HepG2 (cell line): ENCODE data around the gene NBR1. TPM values are rescaled to one million over a fixed set of nuclear protein-coding genes. Genes with fewer than 3 reads are reported as not detected.

Experiments
- ATAC-seq: fragments of 200-7000 bp; cut with Tn5 transposase; 3 replicates; pipeline ENCODE4 v1.9.1; 2020; ENCODE audit warnings: mild to moderate bottlenecking, moderate library complexity
- BruUV-seq: library from RNA; stranded (reverse); fragments of 400-500 nt; replicated peaks from 2 replicates; lab custom pipeline; 2021; lab: Mats Ljungman, UMichigan
- CTCF ChIA-PET: fragments of 300-600 bp; formaldehyde crosslinking; extraction: SDS; loops from one replicate; lab custom pipeline; 2021; ENCODE audit warnings: low total read pairs, inconsistent platforms, low intra/inter-chr PET ratio; lab: Yijun Ruan, JAX
- POLR2A ChIA-PET: fragments of 350-600 bp; sonication (Branson Sonifier 250); formaldehyde crosslinking; loops from one replicate; lab custom pipeline; 2020; ENCODE audit warnings: antibody characterized with exemption, inconsistent platforms; lab: Yijun Ruan, JAX
- DNase-seq: peaks from one replicate; pipeline ENCODE4 v3.0.0-alpha.2; 2015; ENCODE audit warnings: low spot score
- FAIRE-seq: peaks from 3 replicates; lab custom pipeline; 2011; peaks lifted over from hg19 to GRCh38; lab: Jason Lieb, UNC
- H2AFZ ChIP-seq: one replicate; pipeline ENCODE4 v1.6.1; 2011; ENCODE audit warnings: low read length, inconsistent platforms
- H3K27ac ChIP-seq: fragments of 300-600 bp; 3 replicates; pipeline ENCODE4 v1.8.0; 2011; ENCODE audit warnings: mixed run types, mild to moderate bottlenecking, mixed read lengths, low read length, inconsistent platforms; ENCODE audit not compliant: insufficient read depth; ENCODE audit errors: extremely low read length
- H3K27me3 ChIP-seq, 2 experiments: fragments of 200-600 bp in 1 of 2; 2 replicates in 1 of 2; 3 replicates in 1 of 2; pipeline versions ENCODE4 v1.6.0 to v1.8.0; 2011; ENCODE audit warnings: low read length in 2 of 2, mild to moderate bottlenecking in 2 of 2, moderate library complexity in 2 of 2, inconsistent platforms in 1 of 2; ENCODE audit not compliant: insufficient read depth in 2 of 2, control insufficient read depth in 1 of 2
- H3K36me3 ChIP-seq, 2 experiments: fragments of 200-600 bp in 1 of 2; replicated peaks in 1 of 2; 2 replicates in 1 of 2; 3 replicates in 1 of 2; pipeline versions ENCODE4 v1.5.1 to v1.8.0; 2011; ENCODE audit warnings: low read length in 2 of 2, inconsistent platforms in 1 of 2; ENCODE audit not compliant: insufficient read depth in 2 of 2, control insufficient read depth in 1 of 2
- H3K4me1 ChIP-seq: 2 replicates; pipeline ENCODE4 v1.5.1; 2012; ENCODE audit warnings: low read length, inconsistent platforms; ENCODE audit not compliant: insufficient read depth
- H3K4me2 ChIP-seq: 2 replicates; pipeline ENCODE4 v1.6.0; 2011; ENCODE audit warnings: low read depth, low read length, inconsistent platforms
- H3K4me3 ChIP-seq, 3 experiments: fragments of 200-600 bp in 1 of 3; sonication (generic), shearing (Covaris generic) in 1 of 3; replicated peaks in 1 of 3; 2 replicates each; pipeline ENCODE4 v1.5.1; 2011 to 2016; ENCODE audit warnings: low read length in 3 of 3, inconsistent platforms in 2 of 3, low read depth in 2 of 3, mild to moderate bottlenecking in 2 of 3, control low read depth in 1 of 3, mixed read lengths in 1 of 3; ENCODE audit not compliant: insufficient read depth in 1 of 3
- H3K79me2 ChIP-seq: one replicate; pipeline ENCODE4 v1.6.1; 2011; ENCODE audit warnings: low read length, inconsistent platforms; ENCODE audit not compliant: insufficient read depth
- H3K9ac ChIP-seq: 2 replicates; pipeline ENCODE4 v1.6.0; 2011; ENCODE audit warnings: mild to moderate bottlenecking, low read depth, low read length, inconsistent platforms; ENCODE audit not compliant: insufficient read depth
- H3K9me3 ChIP-seq: 2 replicates; pipeline ENCODE4 v1.5.1; 2012; ENCODE audit warnings: mild to moderate bottlenecking, low read length
- H4K20me1 ChIP-seq: 2 replicates; pipeline ENCODE4 v1.6.0; 2011; ENCODE audit warnings: inconsistent platforms, mild to moderate bottlenecking, low read length, moderate library complexity; ENCODE audit not compliant: insufficient read depth
- CEBPB ChIP-seq: IDR thresholded peaks from 2 replicates; pipeline ENCODE4 v1.6.1; 2011; ENCODE audit warnings: low read depth, low read length, improper control_type of control experiment, borderline replicate concordance
- CHD2 ChIP-seq: IDR thresholded peaks from 2 replicates; pipeline ENCODE4 v1.6.1; 2011; ENCODE audit warnings: low read depth, low read length, improper control_type of control experiment
- FLYWCH1 ChIP-seq: sonication (generic); formaldehyde crosslinking; IDR thresholded peaks from 2 replicates; pipeline ENCODE4 v1.8.1; 2023; ENCODE audit warnings: mild to moderate bottlenecking, missing genetic modification reagents
- FOXJ3 ChIP-seq: sonication (generic); formaldehyde crosslinking; IDR thresholded peaks from 2 replicates; pipeline ENCODE4 v1.4.0; 2020; ENCODE audit warnings: missing genetic modification reagents, mild to moderate bottlenecking, borderline replicate concordance
- FOXM1 ChIP-seq: sonication (generic); formaldehyde crosslinking; IDR thresholded peaks from 2 replicates; pipeline ENCODE4 v1.5.0; 2020; ENCODE audit warnings: missing genetic modification reagents
- IRF2 ChIP-seq: IDR thresholded peaks from 2 replicates; pipeline ENCODE4 v1.6.1; 2018; ENCODE audit warnings: missing genetic modification reagents, missing compliant biosample characterization
- MXD3 ChIP-seq: IDR thresholded peaks from 2 replicates; pipeline ENCODE4 v1.6.1; 2016; ENCODE audit warnings: mild to moderate bottlenecking, missing biosample characterization, missing genetic modification reagents
- SMAD3 ChIP-seq: sonication (generic); formaldehyde crosslinking; IDR thresholded peaks from 2 replicates; pipeline ENCODE4 v1.4.0; 2020; ENCODE audit warnings: missing genetic modification reagents
- TMF1 ChIP-seq: sonication (generic); formaldehyde crosslinking; IDR thresholded peaks from 2 replicates; pipeline ENCODE4 v1.8.1; 2022; ENCODE audit warnings: low read depth, missing genetic modification reagents
- TOE1 ChIP-seq: sonication (generic); formaldehyde crosslinking; IDR thresholded peaks from 2 replicates; pipeline ENCODE4 v1.4.0; 2020; ENCODE audit warnings: mild to moderate bottlenecking, missing genetic modification reagents
- XBP1 ChIP-seq: sonication (generic); formaldehyde crosslinking; IDR thresholded peaks from 2 replicates; pipeline ENCODE4 v1.5.0; 2020; ENCODE audit warnings: missing genetic modification reagents
- ZBTB20 ChIP-seq: sonication (generic); formaldehyde crosslinking; IDR thresholded peaks from 2 replicates; pipeline ENCODE4 v1.8.1; 2023; ENCODE audit warnings: missing genetic modification reagents, low read depth, mild to moderate bottlenecking, borderline replicate concordance
- ZFY ChIP-seq: sonication (generic); formaldehyde crosslinking; IDR thresholded peaks from 2 replicates; pipeline ENCODE4 v1.4.0; 2020; ENCODE audit warnings: missing genetic modification reagents
- ZNF331 ChIP-seq: sonication (generic); formaldehyde crosslinking; IDR thresholded peaks from 2 replicates; pipeline ENCODE4 v1.4.0; 2020; ENCODE audit warnings: missing genetic modification reagents
- ZNF343 ChIP-seq: sonication (generic); formaldehyde crosslinking; IDR thresholded peaks from 2 replicates; pipeline ENCODE4 v1.4.0; 2020; ENCODE audit warnings: mild to moderate bottlenecking, missing genetic modification reagents
- ZNF367 ChIP-seq: sonication (generic); formaldehyde crosslinking; IDR thresholded peaks from 2 replicates; pipeline ENCODE4 v1.4.0; 2020; ENCODE audit warnings: missing genetic modification reagents, borderline replicate concordance
- ZNF549 ChIP-seq: sonication (generic); formaldehyde crosslinking; IDR thresholded peaks from 2 replicates; pipeline ENCODE4 v1.5.0; 2020; ENCODE audit warnings: missing genetic modification reagents
- ZNF619 ChIP-seq: sonication (generic); formaldehyde crosslinking; IDR thresholded peaks from 2 replicates; pipeline ENCODE4 v1.4.0; 2020; ENCODE audit warnings: mild to moderate bottlenecking, missing genetic modification reagents
- ZNF777 ChIP-seq: sonication (generic); formaldehyde crosslinking; IDR thresholded peaks from 2 replicates; pipeline ENCODE4 v1.4.0; 2020; ENCODE audit warnings: missing genetic modification reagents
- ZNF781 ChIP-seq: sonication (generic); formaldehyde crosslinking; IDR thresholded peaks from 2 replicates; pipeline ENCODE4 v1.5.1; 2020; ENCODE audit warnings: borderline replicate concordance, mild to moderate bottlenecking, missing genetic modification reagents; ENCODE audit errors: not compliant biosample characterization
- ZNF782 ChIP-seq: sonication (generic); formaldehyde crosslinking; IDR thresholded peaks from 2 replicates; pipeline ENCODE4 v1.4.0; 2020; ENCODE audit warnings: missing genetic modification reagents, mild to moderate bottlenecking, borderline replicate concordance
- WGBS: methylation state at CpG from one replicate; pipeline ENCODE4 v1.1.6; 2017; ENCODE audit warnings: low lambda C conversion rate; 5-methylcytosine and 5-hydroxymethylcytosine counted together
- in situ Hi-C: cut with HindIII; loops from 2 replicates; pipeline ENCODE4 v1.10.0; 2017; ENCODE audit warnings: low pct_unique_long_range_greater_than_20kb; ENCODE audit not compliant: extremely low pct_ligation_motif_present
- intact Hi-C: fragments of 100-400 bp; cut with micrococcal nuclease; formaldehyde crosslinking; loops from one replicate; pipeline ENCODE4 v1.10.0; 2022; ENCODE audit not compliant: unreplicated experiment
- polyA plus RNA-seq, 8 experiments: library from polyadenylated mRNA; depleted of rRNA in 3 of 8; stranded (reverse) in 7 of 8; unstranded in 1 of 8; fragments of >200 nt; fragmentation: Illumina TruSeq in 4 of 8; extraction: Trizol in 4 of 8; gene quantifications; 2 replicates each; pipeline versions ENCODE4 v1.2.1 to v1.2.3, GENCODE V29; 2011 to 2016; ENCODE audit warnings: low read depth in 4 of 8, missing spikeins in 1 of 8, mixed read lengths in 1 of 8; ENCODE audit not compliant: insufficient read depth in 1 of 8
- total RNA-seq, 5 experiments: library from RNA; depleted of rRNA; stranded (reverse); fragments of >200 nt; fragmentation: Illumina TruSeq; extraction: Trizol; gene quantifications; 2 replicates each; pipeline ENCODE4 v1.2.3, GENCODE V29; 2016; ENCODE audit warnings: low read depth in 1 of 5
- TF ChIP-seq, protein P1 (sequence below): IDR thresholded peaks from 2 replicates; pipeline ENCODE4 v1.6.1; 2016
- TF ChIP-seq, protein P2 (sequence below): sonication (generic); formaldehyde crosslinking; conservative IDR thresholded peaks from 2 replicates; pipeline ENCODE4 v1.4.0; 2020; ENCODE audit warnings: missing genetic modification reagents

NBR1 gene
- total and polyA plus RNA-seq, 2 of the 13 experiments (the other 11 are each of a cell fraction or from before 2014, with no cell fraction given), result 51.7 to 121 TPM

GRCh38 chr17:43125133-43125966 is 45.7 kb upstream of the NBR1 start, which contains the start of gene BRCA1:
Gene BRCA1 (minus strand): TSS chr17:43125364. CDS start chr17:43124096, 1,268 bp downstream.
- intact Hi-C loops, result loop anchor here (1.0 kb wide), 1 partner anchor 45 kb away; no protein-coding TSS in a partner anchor
- Histone ChIP-seq H3K27ac (peak within 1 kb of the TSS; percentile 95), H3K9ac (peak within 1 kb of the TSS; percentile 99), H3K27me3 (no peaks in the 10 kb centered on the region; a peak in 1 of 5 replicates), H3K4me1 (peaks cover 53% of the 10 kb centered on the region), H2AFZ (no peak within 1 kb of the TSS), H3K4me3 (peak within 1 kb of the TSS; percentile 87 to 94 (median 91)), H3K79me2 (peaks cover 57% of the 10 kb centered on the region), H3K9me3 (no peaks in the 10 kb centered on the region), H3K4me2 (peak within 1 kb of the TSS; percentile 92), H3K36me3 (peaks cover 4 to 20% of the 10 kb centered on the region in 2 experiments; a peak in 4 of 5 replicates), H4K20me1 (no peaks in the 10 kb centered on the region; the same call in 1 of the 2 replicates)
- in situ Hi-C loops, result no loop called here
- under 1% methylated on average over 38 of the region's 38 CpGs for WGBS
- DNase-seq (peak; percentile 100), FAIRE-seq (peak; percentile 99), ATAC-seq (peak; percentile 91)
- ChIA-PET POLR2A (interaction anchor here (0.6 to 3.5 kb wide), 17 partner anchors 9 to 1274 kb away, joined by 3 to 33 read pairs (median 8); partner anchors contain the start of genes NBR1, RND2, RPL27 and TMEM106A), CTCF (no interaction called here)
- BruUV-seq, result no TSS peak
- TF ChIP-seq ZNF619 (CRISPR knock-in tag) (peak; percentile 96), ZFY (CRISPR knock-in tag) (peak; percentile 81), FOXJ3 (CRISPR knock-in tag) (peak; percentile 49; the same call in 1 of the 2 replicates), ZNF343 (CRISPR knock-in tag) (0 out of 2 replicates have a peak, but pooled peaks have one; percentile 61), XBP1 (CRISPR knock-in tag) (0 out of 2 replicates have a peak, but pooled peaks have one; percentile 21), ZNF549 (CRISPR knock-in tag) (no peak), TOE1 (CRISPR knock-in tag) (peak; percentile 62; the same call in 1 of the 2 replicates), ZNF781 (CRISPR knock-in tag) (no peak), CHD2 (0 out of 2 replicates have a peak, but pooled peaks have one; percentile 48), FLYWCH1 (CRISPR knock-in tag) (peak; percentile 62; the same call in 1 of the 2 replicates), ZNF777 (CRISPR knock-in tag) (peak; percentile 62), ZNF367 (CRISPR knock-in tag) (no peak), ZBTB20 (CRISPR knock-in tag) (no peak; the same call in 1 of the 2 replicates), ZNF331 (peak; percentile 75), FOXM1 (CRISPR knock-in tag) (no peak), SMAD3 (CRISPR knock-in tag) (peak; percentile 89), TMF1 (CRISPR knock-in tag) (peak; percentile 85), MXD3 (CRISPR knock-in tag) (no peak), IRF2 (CRISPR knock-in tag) (peak; percentile 91), CEBPB (peak; percentile 100), ZNF782 (no peak; the same call in 1 of the 2 replicates)
- TF ChIP-seq, protein P1, sequence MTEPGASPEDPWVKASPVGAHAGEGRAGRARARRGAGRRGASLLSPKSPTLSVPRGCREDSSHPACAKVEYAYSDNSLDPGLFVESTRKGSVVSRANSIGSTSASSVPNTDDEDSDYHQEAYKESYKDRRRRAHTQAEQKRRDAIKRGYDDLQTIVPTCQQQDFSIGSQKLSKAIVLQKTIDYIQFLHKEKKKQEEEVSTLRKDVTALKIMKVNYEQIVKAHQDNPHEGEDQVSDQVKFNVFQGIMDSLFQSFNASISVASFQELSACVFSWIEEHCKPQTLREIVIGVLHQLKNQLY (CRISPR knock-in tag), result peak; percentile 42; the same call in 1 of the 2 replicates
- TF ChIP-seq, protein P2, sequence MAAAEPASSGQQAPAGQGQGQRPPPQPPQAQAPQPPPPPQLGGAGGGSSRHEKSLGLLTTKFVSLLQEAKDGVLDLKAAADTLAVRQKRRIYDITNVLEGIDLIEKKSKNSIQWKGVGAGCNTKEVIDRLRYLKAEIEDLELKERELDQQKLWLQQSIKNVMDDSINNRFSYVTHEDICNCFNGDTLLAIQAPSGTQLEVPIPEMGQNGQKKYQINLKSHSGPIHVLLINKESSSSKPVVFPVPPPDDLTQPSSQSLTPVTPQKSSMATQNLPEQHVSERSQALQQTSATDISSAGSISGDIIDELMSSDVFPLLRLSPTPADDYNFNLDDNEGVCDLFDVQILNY (CRISPR knock-in tag), result peak; percentile 92
